ENCODE measurements around the gene EHMT2. TPM values are rescaled to one million over a fixed set of nuclear protein-coding genes. Genes with fewer than 3 reads are reported as not detected.

The EHMT2 gene
- total and polyA plus RNA-seq, 2 of the 13 experiments (the other 11 are each of a cell fraction or from before 2014, with no cell fraction given), result 55.2 to 69.2 TPM

- TF ChIP-seq LRRFIP1 (CRISPR knock-in tag; conservative IDR thresholded peaks at IDR 0.05), result no peak
- no peak for TF ChIP-seq ZNF513 (CRISPR knock-in tag; conservative IDR thresholded peaks at IDR 0.05)
- TF ChIP-seq FLYWCH1 (CRISPR knock-in tag; IDR thresholded peaks at IDR 0.05), result no peak
Observed at GRCh38 chr6:31945507-31946369, 48.2 kb upstream of the EHMT2 start, which contains the start of gene CFB (continued).

- intact Hi-C loops (cut with micrococcal nuclease; ENCODE audit: unreplicated experiment) (loop anchor here (1.0 to 2.0 kb wide), 3 partner anchors 18 to 47 kb away; partner anchors contain the start of genes C2 and ZBTB12), in situ Hi-C loops (cut with HindIII; ENCODE audit: extremely low pct_ligation_motif_present, low pct_unique_long_range_greater_than_20kb) (loop anchor here (5.0 kb wide), 1 partner anchor 43 kb away; the partner anchor contains the start of gene ZBTB12)
- Histone ChIP-seq H3K4me3 (replicated peaks in 1 of 3; ENCODE audit: insufficient read depth in 1 of 3, low read depth in 2 of 3, low read length in 3 of 3) (peak overlapping the region in 1 of 3 experiments; percentile 27; a peak in 1 of 6 replicates), H3K4me2 (ENCODE audit: low read depth, low read length) (peak overlapping the region; percentile 61), H4K20me1 (ENCODE audit: insufficient read depth, low read length) (no peaks in the 10 kb centered on the region), H3K36me3 (replicated peaks in 1 of 2; ENCODE audit: control insufficient read depth in 1 of 2, insufficient read depth in 2 of 2, low read length in 2 of 2) (peaks cover 11 to 61% of the 10 kb centered on the region in 2 experiments), H3K9me3 (ENCODE audit: low read length) (no peaks in the 10 kb centered on the region), H3K79me2 (ENCODE audit: insufficient read depth, low read length) (peaks cover 22% of the 10 kb centered on the region), H3K9ac (ENCODE audit: insufficient read depth, low read depth, low read length) (peak overlapping the region; percentile 61), H3K27ac (ENCODE audit: extremely low read length, insufficient read depth, low read length) (peak overlapping the region; percentile 88), H3K4me1 (ENCODE audit: insufficient read depth, low read length) (peaks cover 91% of the 10 kb centered on the region), H3K27me3 (ENCODE audit: control insufficient read depth in 1 of 2, insufficient read depth in 2 of 2, low read length in 2 of 2) (no peaks in the 10 kb centered on the region; a peak in 1 of 5 replicates), H2AFZ (ENCODE audit: low read length) (no peak overlapping the region)
- BruUV-seq (replicated peaks), result no TSS peak
- FAIRE-seq, result no peak
- ChIA-PET CTCF (ENCODE audit: low intra/inter-chr PET ratio, low total read pairs) (no interaction called here), POLR2A (interaction anchor here (0.7 to 5.1 kb wide), 53 partner anchors 8 to 1027 kb away, joined by 3 to 151 read pairs (median 5); partner anchors contain the start of genes ABHD16A, APOM, ATF6B and C2)
- no peak for DNase-seq (ENCODE audit: low spot score)
- ATAC-seq, result no peak
- 79% methylated on average over 9 of the region's 9 CpGs for WGBS (ENCODE audit: low lambda C conversion rate)
- TF ChIP-seq EED (CRISPR knock-in tag; IDR thresholded peaks at IDR 0.05) (0 out of 2 replicates have a peak, but pooled peaks have one; percentile 50), KDM3A (CRISPR knock-in tag; IDR thresholded peaks at IDR 0.05; ENCODE audit: low read depth) (no peak), ZNF850 (CRISPR knock-in tag; conservative IDR thresholded peaks at IDR 0.05) (no peak), ARID5B (CRISPR knock-in tag; IDR thresholded peaks at IDR 0.05) (no peak), CCAR2 (optimal IDR thresholded peaks at IDR 0.05; ENCODE audit: low read depth, low read length) (no peak), SRSF4 (IDR thresholded peaks at IDR 0.05; ENCODE audit: low read depth, low read length, poor library complexity, severe bottlenecking) (no peak), FOXA3 (CRISPR knock-in tag; IDR thresholded peaks at IDR 0.05) (no peak), SIX1 (CRISPR knock-in tag; IDR thresholded peaks at IDR 0.05; ENCODE audit: borderline replicate concordance) (no peak)
- TF ChIP-seq, protein P1, sequence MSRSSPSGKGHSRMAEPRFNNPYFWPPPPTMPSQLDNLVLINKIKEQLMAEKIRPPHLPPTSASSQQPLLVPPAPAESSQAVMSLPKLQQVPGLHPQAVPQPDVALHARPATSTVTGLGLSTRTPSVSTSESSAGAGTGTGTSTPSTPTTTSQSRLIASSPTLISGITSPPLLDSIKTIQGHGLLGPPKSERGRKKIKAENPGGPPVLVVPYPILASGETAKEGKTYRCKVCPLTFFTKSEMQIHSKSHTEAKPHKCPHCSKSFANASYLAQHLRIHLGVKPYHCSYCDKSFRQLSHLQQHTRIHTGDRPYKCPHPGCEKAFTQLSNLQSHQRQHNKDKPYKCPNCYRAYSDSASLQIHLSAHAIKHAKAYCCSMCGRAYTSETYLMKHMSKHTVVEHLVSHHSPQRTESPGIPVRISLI (CRISPR knock-in tag; IDR thresholded peaks at IDR 0.05; ENCODE audit: borderline replicate concordance), result no peak
Observed at GRCh38 chr6:31945154-31945506, 47.6 kb upstream of the EHMT2 start.

Measured in HepG2 (cell line).